ENCODE measurements around the gene BSG. TPM values are rescaled to one million over a fixed set of nuclear protein-coding genes. Genes with fewer than 3 reads are reported as not detected.

The BSG gene
- total RNA-seq, 4 donors from 2014 or later = 305 to 380 (median 364) TPM

GRCh38 chr19:594265-594870 is 22.0 kb downstream of the BSG start:
- in situ Hi-C loops (cut with MboI; ENCODE audit: low sequenced_read_pairs in 4 of 4) (no loop called here), intact Hi-C loops (cut with DNase I; ENCODE audit: low total_unique reads) (no loop called here)
- H3K36me3 ChIP-seq = no peaks in the 10 kb centered on the region
- no peaks in the 10 kb centered on the region for H3K4me1 ChIP-seq
- H3K9me3 ChIP-seq = no peaks in the 10 kb centered on the region
- H3K27ac ChIP-seq = no peak overlapping the region
- H3K27me3 ChIP-seq = peaks cover 26 to 37% (median 35%) of the 10 kb centered on the region in 3 donors
- ATAC-seq (no peak), DNase-seq (no peak)
- TF ChIP-seq POLR2A (IDR thresholded peaks at IDR 0.05) (no peak), CTCF (IDR thresholded peaks at IDR 0.05 in 4 of 5, conservative IDR thresholded peaks at IDR 0.05 in 1 of 5) (no peak)
- no peak overlapping the region for H3K4me3 ChIP-seq

- intact Hi-C loops (cut with DNase I; ENCODE audit: low total_unique reads) (no loop called here), in situ Hi-C loops (cut with MboI; ENCODE audit: low sequenced_read_pairs in 4 of 4) (no loop called here)
- ATAC-seq = no peak
- Histone ChIP-seq H3K27me3 (peaks cover 23 to 33% (median 32%) of the 10 kb centered on the region in 3 donors), H3K27ac (no peak overlapping the region), H3K36me3 (no peaks in the 10 kb centered on the region), H3K4me3 (no peak overlapping the region), H3K4me1 (no peaks in the 10 kb centered on the region), H3K9me3 (no peaks in the 10 kb centered on the region)
- TF ChIP-seq POLR2A (IDR thresholded peaks at IDR 0.05) (no peak), CTCF (IDR thresholded peaks at IDR 0.05 in 4 of 5, conservative IDR thresholded peaks at IDR 0.05 in 1 of 5) (no peak)
- no peak for DNase-seq
These were observed 23.2 kb downstream of the BSG start for GRCh38 chr19:595326-596262.

GRCh38 chr19:596263-596655 is 23.9 kb downstream of the BSG start:
- Histone ChIP-seq H3K27ac (no peak overlapping the region), H3K4me3 (no peak overlapping the region), H3K36me3 (no peaks in the 10 kb centered on the region), H3K9me3 (no peaks in the 10 kb centered on the region), H3K4me1 (no peaks in the 10 kb centered on the region), H3K27me3 (peaks cover 17 to 26% (median 25%) of the 10 kb centered on the region in 3 donors)
- intact Hi-C loops (cut with DNase I; ENCODE audit: low total_unique reads) = no loop called here
- ATAC-seq (no peak), DNase-seq (no peak)
- TF ChIP-seq POLR2A (IDR thresholded peaks at IDR 0.05) (no peak), CTCF (IDR thresholded peaks at IDR 0.05 in 4 of 5, conservative IDR thresholded peaks at IDR 0.05 in 1 of 5) (no peak)
- in situ Hi-C loops (cut with MboI; ENCODE audit: low sequenced_read_pairs in 4 of 4) = no loop called here

GRCh38 chr19:597406-598315 is 25.3 kb downstream of the BSG start:
- no peak for ATAC-seq
- H3K4me3 ChIP-seq = no peak overlapping the region
- TF ChIP-seq POLR2A (IDR thresholded peaks at IDR 0.05) (no peak), CTCF (IDR thresholded peaks at IDR 0.05 in 4 of 5, conservative IDR thresholded peaks at IDR 0.05 in 1 of 5) (no peak)
- no peaks in the 10 kb centered on the region for H3K36me3 ChIP-seq
- intact Hi-C loops (cut with DNase I; ENCODE audit: low total_unique reads) (no loop called here), in situ Hi-C loops (cut with MboI; ENCODE audit: low sequenced_read_pairs in 4 of 4) (no loop called here)
- no peaks in the 10 kb centered on the region for H3K9me3 ChIP-seq
- peaks cover 4 to 12% (median 12%) of the 10 kb centered on the region in 3 donors for H3K27me3 ChIP-seq
- H3K4me1 ChIP-seq = no peaks in the 10 kb centered on the region
- H3K27ac ChIP-seq = no peak overlapping the region
- no peak for DNase-seq
